Central memory CD8-positive, alpha-beta T cell (primary cell): ENCODE measurements around the gene SLC35G1.
A peak's percentile ranks its signal among the peaks of the same experiment; 100 is the strongest.

ENCODE experiments used
- ATAC-seq: fragments of 150-1000 bp; cut with Tn5 transposase; replicated peaks from 2 replicates; pipeline ENCODE4 v1.10.0; 2022; ENCODE audit warnings: mild to moderate bottlenecking, moderate FRiP score, moderate number of reproducible peaks; ENCODE audit not compliant: poor library complexity, severe bottlenecking; ENCODE audit errors: extremely low read depth
- DNase-seq, 2 donors: peaks; one replicate each; pipeline ENCODE4 v3.0.0; 2021; ENCODE audit warnings: low spot score in 2 of 2
- H3K27ac Mint-ChIP-seq: one replicate; pipeline ENCODE4 v1.8.0; 2022; ENCODE audit warnings: low read depth, mild to moderate bottlenecking, moderate library complexity, mixed read lengths
- H3K27me3 Mint-ChIP-seq: one replicate; pipeline ENCODE4 v1.8.0; 2022; ENCODE audit warnings: mixed read lengths
- H3K36me3 Mint-ChIP-seq: one replicate; pipeline ENCODE4 v1.8.0; 2022; ENCODE audit warnings: mild to moderate bottlenecking, moderate library complexity, mixed read lengths; ENCODE audit not compliant: insufficient read depth
- H3K4me1 Mint-ChIP-seq: one replicate; pipeline ENCODE4 v1.8.0; 2022; ENCODE audit warnings: mixed read lengths
- H3K4me3 Mint-ChIP-seq: one replicate; pipeline ENCODE4 v1.8.0; 2022; ENCODE audit warnings: mild to moderate bottlenecking, moderate library complexity, mixed read lengths
- H3K9me3 Mint-ChIP-seq: one replicate; pipeline ENCODE4 v1.8.0; 2022; ENCODE audit warnings: mixed read lengths

Gene SLC35G1

GRCh38 chr10:93867525-93867924, 26.3 kb upstream of the SLC35G1 start:
- Mint-ChIP-seq H3K36me3 (no peaks in the 10 kb centered on the region), H3K4me3 (no peak overlapping the region), H3K4me1 (no peaks in the 10 kb centered on the region), H3K27ac (no peak overlapping the region), H3K9me3 (no peaks in the 10 kb centered on the region), H3K27me3 (peaks cover 50% of the 10 kb centered on the region)
- DNase-seq (no peak), ATAC-seq (no peak)

DNA sequence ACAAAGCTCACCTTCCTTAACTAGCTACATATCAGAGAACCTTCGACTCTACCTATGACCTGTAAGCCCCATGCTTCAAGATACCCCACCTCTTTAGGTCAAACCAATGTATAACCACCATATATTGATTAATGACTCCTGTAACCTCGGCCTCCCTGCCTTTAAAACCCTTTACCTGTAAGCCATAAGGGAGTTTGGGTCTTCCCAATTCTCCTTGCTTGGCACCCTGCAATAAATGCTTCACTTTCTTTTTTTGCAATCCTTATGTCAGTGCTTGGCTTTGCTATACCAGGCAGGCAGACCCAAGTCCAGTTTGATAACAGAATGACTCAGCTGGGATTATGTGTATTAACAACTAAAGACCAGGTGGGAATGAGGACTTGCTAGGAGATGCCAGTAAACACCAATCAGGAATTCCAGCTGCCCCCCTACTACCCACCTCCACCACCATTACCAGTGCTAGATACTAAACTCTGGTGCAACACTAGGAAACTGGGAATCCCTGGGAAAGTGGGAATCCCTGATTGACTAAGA, 22.0 kb upstream of the SLC35G1 start:
- DNase-seq (no peak), ATAC-seq (no peak)
- no peak overlapping the region for H3K27ac Mint-ChIP-seq
- no peak overlapping the region for H3K4me3 Mint-ChIP-seq
- no peaks in the 10 kb centered on the region for H3K9me3 Mint-ChIP-seq
- no peaks in the 10 kb centered on the region for H3K36me3 Mint-ChIP-seq
- no peaks in the 10 kb centered on the region for H3K4me1 Mint-ChIP-seq
- H3K27me3 Mint-ChIP-seq = peaks cover 85% of the 10 kb centered on the region

DNA sequence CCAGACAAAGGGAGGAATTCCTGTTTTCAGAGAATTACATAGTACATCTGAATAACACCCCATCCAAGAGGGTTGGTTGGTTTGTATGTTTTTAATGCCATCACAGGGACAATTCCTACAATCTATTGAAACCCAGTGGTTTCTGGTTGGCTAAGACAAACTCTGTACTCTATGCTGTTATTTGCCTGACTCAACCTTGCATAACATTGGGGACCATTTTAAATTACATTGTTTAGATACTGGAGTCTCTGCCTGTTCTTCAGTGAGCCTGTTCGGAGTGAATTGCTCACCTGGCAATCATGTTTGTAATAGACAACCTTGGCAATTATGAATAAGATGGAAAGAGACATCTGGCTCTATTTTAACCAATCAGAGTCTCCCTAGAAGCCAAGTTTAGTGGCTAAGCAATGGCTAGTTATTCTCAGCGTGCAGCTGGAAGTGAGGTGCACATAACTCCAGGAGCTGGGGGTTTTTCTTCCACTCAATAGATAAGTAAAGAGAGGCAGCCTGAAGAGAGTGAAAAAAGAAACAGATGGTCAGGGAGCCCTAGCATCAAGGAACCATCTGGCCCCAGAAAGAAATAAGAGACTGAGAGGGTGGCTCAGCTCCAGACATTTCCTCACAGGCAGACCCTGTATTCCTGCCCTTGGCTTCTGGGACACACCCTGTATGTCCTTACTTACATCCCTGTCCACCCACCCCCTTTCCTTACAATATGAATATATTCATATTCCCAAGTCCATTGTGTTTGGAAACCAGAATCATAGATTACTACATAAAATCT, 21.2 kb upstream of the SLC35G1 start:
- no peaks in the 10 kb centered on the region for H3K36me3 Mint-ChIP-seq
- H3K4me3 Mint-ChIP-seq = no peak overlapping the region
- H3K4me1 Mint-ChIP-seq = no peaks in the 10 kb centered on the region
- no peak for DNase-seq
- no peaks in the 10 kb centered on the region for H3K9me3 Mint-ChIP-seq
- ATAC-seq = no peak
- peaks cover 79% of the 10 kb centered on the region for H3K27me3 Mint-ChIP-seq
- no peak overlapping the region for H3K27ac Mint-ChIP-seq

- DNase-seq = no peak
- no peaks in the 10 kb centered on the region for H3K36me3 Mint-ChIP-seq
- no peak overlapping the region for H3K4me3 Mint-ChIP-seq
- no peaks in the 10 kb centered on the region for H3K4me1 Mint-ChIP-seq
- H3K27me3 Mint-ChIP-seq = peaks cover 74% of the 10 kb centered on the region
- ATAC-seq = no peak
- H3K27ac Mint-ChIP-seq = no peak overlapping the region
- no peaks in the 10 kb centered on the region for H3K9me3 Mint-ChIP-seq
These were observed 20.2 kb upstream of the SLC35G1 start for GRCh38 chr10:93873420-93874115.

GRCh38 chr10:93874309-93875031, 19.3 kb upstream of the SLC35G1 start:
- Mint-ChIP-seq H3K27me3 (peaks cover 78% of the 10 kb centered on the region), H3K36me3 (no peaks in the 10 kb centered on the region), H3K4me3 (no peak overlapping the region), H3K9me3 (no peaks in the 10 kb centered on the region), H3K4me1 (no peaks in the 10 kb centered on the region), H3K27ac (no peak overlapping the region)
- no peak for ATAC-seq
- DNase-seq = no peak

DNA sequence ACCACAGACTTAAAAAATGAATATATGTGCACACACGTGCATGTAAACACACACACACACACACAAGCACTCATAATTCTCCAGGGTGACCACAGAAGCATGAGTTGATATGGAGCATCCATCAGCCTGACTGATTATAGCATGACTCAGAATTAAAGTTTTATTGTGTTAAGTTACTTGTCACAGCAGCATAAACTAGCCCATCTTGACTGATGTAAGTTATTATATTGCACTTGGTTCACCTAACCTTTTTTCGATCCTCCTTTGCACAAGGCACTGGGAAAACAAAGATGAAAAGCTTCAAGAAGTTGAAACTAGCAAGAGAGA, 18.8 kb upstream of the SLC35G1 start:
- H3K4me3 Mint-ChIP-seq = no peak overlapping the region
- H3K27ac Mint-ChIP-seq = no peak overlapping the region
- no peaks in the 10 kb centered on the region for H3K4me1 Mint-ChIP-seq
- ATAC-seq (no peak), DNase-seq (no peak)
- peaks cover 75% of the 10 kb centered on the region for H3K27me3 Mint-ChIP-seq
- H3K9me3 Mint-ChIP-seq = no peaks in the 10 kb centered on the region
- H3K36me3 Mint-ChIP-seq = no peaks in the 10 kb centered on the region

- H3K27me3 Mint-ChIP-seq = peaks cover 70% of the 10 kb centered on the region
- DNase-seq = no peak
These were observed 17.4 kb upstream of the SLC35G1 start for GRCh38 chr10:93876381-93876780.

DNA sequence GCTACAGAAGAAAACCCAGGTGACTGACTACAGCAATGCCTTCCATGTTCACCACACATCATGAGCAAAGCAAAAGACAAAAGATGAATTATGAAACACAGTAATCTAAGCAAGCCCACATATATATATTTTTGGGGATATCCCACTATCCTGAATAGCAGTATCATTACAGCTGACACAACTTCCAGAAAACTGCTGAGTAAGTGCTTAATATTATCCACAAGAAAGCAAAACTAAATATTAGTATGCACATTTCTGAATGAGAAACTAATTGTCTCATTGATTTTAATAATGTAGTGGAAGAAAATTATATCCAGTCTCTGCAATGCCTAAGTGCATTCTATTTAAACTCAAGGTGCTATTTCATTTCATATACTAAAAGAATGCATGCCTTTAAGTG, 14.5 kb upstream of the SLC35G1 start:
- peaks cover 72% of the 10 kb centered on the region for H3K27me3 Mint-ChIP-seq

More at GRCh38 chr10:93876381-93876780, 17.4 kb upstream of the SLC35G1 start:
- H3K4me3 Mint-ChIP-seq = no peak overlapping the region
- ATAC-seq = no peak
- H3K9me3 Mint-ChIP-seq = no peaks in the 10 kb centered on the region
- no peaks in the 10 kb centered on the region for H3K4me1 Mint-ChIP-seq
- H3K27ac Mint-ChIP-seq = no peak overlapping the region
- no peaks in the 10 kb centered on the region for H3K36me3 Mint-ChIP-seq

DNA sequence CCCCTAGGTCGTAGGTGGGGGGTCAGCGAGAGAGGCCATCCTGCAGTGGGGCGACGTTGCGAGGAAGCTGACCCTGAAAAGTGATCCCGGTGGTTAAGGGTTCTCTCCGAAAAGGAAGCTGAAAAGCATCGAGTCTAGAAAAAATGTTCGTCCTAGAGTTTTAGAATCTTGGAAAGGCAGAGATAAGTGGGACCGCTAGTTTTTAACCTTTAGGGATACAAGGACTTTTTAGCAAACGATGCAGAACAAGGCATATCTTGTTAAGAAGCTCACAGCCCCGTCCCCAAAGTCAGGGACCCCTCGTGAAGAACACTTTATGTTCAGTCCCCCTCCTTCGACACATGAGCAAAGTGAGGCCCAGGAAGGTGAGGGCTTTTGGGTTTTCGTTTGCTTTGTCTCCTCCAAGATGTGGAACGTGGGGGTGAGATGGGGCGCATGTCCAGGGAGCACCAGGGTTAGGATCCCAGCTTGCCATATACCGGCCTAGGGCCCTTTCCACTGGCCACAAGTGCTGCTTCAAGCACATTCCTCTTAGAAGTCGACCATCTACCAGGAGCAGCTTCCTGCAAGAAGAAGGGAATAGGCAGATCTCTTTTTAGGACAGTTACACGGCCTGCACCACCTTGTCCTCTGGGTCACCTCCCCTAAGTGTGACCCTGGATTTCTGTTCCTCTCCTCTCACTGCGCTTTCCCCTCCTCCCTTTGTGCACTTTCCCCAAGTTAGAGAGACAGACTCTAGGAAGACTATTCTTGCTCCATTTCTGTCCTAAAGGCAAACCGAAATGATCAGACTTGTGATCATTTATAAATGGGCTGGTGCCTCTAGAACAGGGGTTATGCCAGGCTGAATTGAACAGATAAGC, 969 bp downstream of the SLC35G1 start:
- Mint-ChIP-seq H3K4me1 (peaks cover 15% of the 10 kb centered on the region), H3K9me3 (no peaks in the 10 kb centered on the region), H3K27ac (no peak overlapping the region), H3K27me3 (peaks cover 34% of the 10 kb centered on the region), H3K36me3 (peaks cover 5% of the 10 kb centered on the region), H3K4me3 (peak overlapping the region; percentile 73)
- ATAC-seq (no peak), DNase-seq (no peak)

More for the DNA sequence above, 14.5 kb upstream of the SLC35G1 start:
- H3K27ac Mint-ChIP-seq = no peak overlapping the region
- DNase-seq (no peak), ATAC-seq (no peak)
- no peaks in the 10 kb centered on the region for H3K4me1 Mint-ChIP-seq
- H3K9me3 Mint-ChIP-seq = no peaks in the 10 kb centered on the region
- H3K4me3 Mint-ChIP-seq = no peak overlapping the region
- H3K36me3 Mint-ChIP-seq = no peaks in the 10 kb centered on the region

- peaks cover 15% of the 10 kb centered on the region for H3K4me1 Mint-ChIP-seq
- H3K4me3 Mint-ChIP-seq = no peak overlapping the region
- no peak for ATAC-seq
- DNase-seq = no peak
- H3K27me3 Mint-ChIP-seq = peaks cover 12% of the 10 kb centered on the region
- H3K36me3 Mint-ChIP-seq = peaks cover 3% of the 10 kb centered on the region
- H3K27ac Mint-ChIP-seq = no peak overlapping the region
- no peaks in the 10 kb centered on the region for H3K9me3 Mint-ChIP-seq
These were observed 3.4 kb downstream of the SLC35G1 start for GRCh38 chr10:93897070-93897780.

- DNase-seq (no peak), ATAC-seq (no peak)
- Mint-ChIP-seq H3K27me3 (no peaks in the 10 kb centered on the region), H3K27ac (no peak overlapping the region), H3K4me3 (no peak overlapping the region), H3K36me3 (peaks cover 2% of the 10 kb centered on the region), H3K4me1 (peaks cover 6% of the 10 kb centered on the region), H3K9me3 (no peaks in the 10 kb centered on the region)
These were observed 5.3 kb downstream of the SLC35G1 start for GRCh38 chr10:93899109-93899508.
